ENCODE results near the gene TPK1.

TPK1 gene

DNA sequence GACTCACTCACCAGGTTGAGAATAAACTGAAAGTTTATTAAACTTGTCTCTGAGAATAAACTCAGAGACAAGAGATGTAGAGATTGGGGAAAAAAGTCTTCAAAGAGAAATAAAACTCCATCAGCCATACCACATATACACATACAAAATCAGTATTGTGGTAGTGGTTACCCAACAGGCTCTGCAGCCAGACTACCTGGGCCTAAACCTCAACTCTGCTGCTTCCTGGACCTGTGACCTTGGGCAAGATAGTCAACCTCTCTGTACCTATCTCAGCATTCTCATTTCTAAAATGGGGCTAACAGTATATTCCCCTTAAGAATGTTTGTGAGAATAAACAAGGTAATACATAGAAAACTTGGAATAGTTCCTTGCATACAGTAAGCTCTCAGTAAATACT is 15.3 kb downstream of the TPK1 start:
- no peak for DNase-seq (ENCODE audit: low spot score)
- no peak for TF ChIP-seq CTCF (IDR thresholded peaks at IDR 0.05; ENCODE audit: extremely low read depth, insufficient read depth, missing control alignments)
- in situ Hi-C loops (cut with MboI; ENCODE audit: low pct_unique_long_range_greater_than_20kb, low sequenced_read_pairs, unreplicated experiment) = no loop called here

DNA sequence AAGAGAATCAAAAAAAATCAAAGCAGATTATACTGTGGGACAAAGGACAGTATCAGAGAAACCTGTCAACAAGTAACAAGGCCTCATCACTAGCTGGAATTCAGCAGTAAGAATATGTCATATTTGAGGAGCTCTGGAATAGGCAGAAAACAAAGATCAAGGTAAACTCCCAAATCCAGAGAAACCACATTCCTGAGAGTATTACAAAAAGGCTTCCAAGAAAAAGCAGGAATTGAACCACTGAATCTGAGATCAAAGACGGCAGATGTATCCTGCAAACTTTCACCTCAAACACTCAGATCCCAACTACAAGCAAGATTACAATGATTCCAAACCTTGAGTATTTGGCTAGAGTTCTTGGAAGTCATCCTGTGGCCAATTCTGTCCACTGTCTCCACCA is 16.3 kb downstream of the TPK1 start:
- no peak for TF ChIP-seq CTCF (IDR thresholded peaks at IDR 0.05; ENCODE audit: extremely low read depth, insufficient read depth, missing control alignments)
- DNase-seq (ENCODE audit: low spot score) = no peak
- in situ Hi-C loops (cut with MboI; ENCODE audit: low pct_unique_long_range_greater_than_20kb, low sequenced_read_pairs, unreplicated experiment) = no loop called here

- no peak for TF ChIP-seq CTCF (IDR thresholded peaks at IDR 0.05; ENCODE audit: extremely low read depth, insufficient read depth, missing control alignments)
- no peak for DNase-seq (ENCODE audit: low spot score)
- in situ Hi-C loops (cut with MboI; ENCODE audit: low pct_unique_long_range_greater_than_20kb, low sequenced_read_pairs, unreplicated experiment) = no loop called here
These were observed 17.3 kb downstream of the TPK1 start for GRCh38 chr7:144818511-144818910.

- DNase-seq (ENCODE audit: low spot score) = no peak
- no peak for TF ChIP-seq CTCF (IDR thresholded peaks at IDR 0.05; ENCODE audit: extremely low read depth, insufficient read depth, missing control alignments)
- in situ Hi-C loops (cut with MboI; ENCODE audit: low pct_unique_long_range_greater_than_20kb, low sequenced_read_pairs, unreplicated experiment) = no loop called here
These were observed 18.9 kb downstream of the TPK1 start for GRCh38 chr7:144817001-144817400.

GRCh38 chr7:144814299-144814698 is 21.6 kb downstream of the TPK1 start:
- in situ Hi-C loops (cut with MboI; ENCODE audit: low pct_unique_long_range_greater_than_20kb, low sequenced_read_pairs, unreplicated experiment) = no loop called here
- no peak for TF ChIP-seq CTCF (IDR thresholded peaks at IDR 0.05; ENCODE audit: extremely low read depth, insufficient read depth, missing control alignments)
- no peak for DNase-seq (ENCODE audit: low spot score)

- in situ Hi-C loops (cut with MboI; ENCODE audit: low pct_unique_long_range_greater_than_20kb, low sequenced_read_pairs, unreplicated experiment) = no loop called here
- no peak for TF ChIP-seq CTCF (IDR thresholded peaks at IDR 0.05; ENCODE audit: extremely low read depth, insufficient read depth, missing control alignments)
- DNase-seq (ENCODE audit: low spot score) = no peak
These were observed 23.2 kb downstream of the TPK1 start for GRCh38 chr7:144812379-144813283.
